Measurements from ENCODE around the gene KIF21A.

Gene KIF21A

GRCh38 chr12:39383114-39383513 lies 59.8 kb downstream of the KIF21A start:
- DNase-seq: no peak

- no peak for DNase-seq
Measured at GRCh38 chr12:39380090-39380489, 62.8 kb downstream of the KIF21A start.

GRCh38 chr12:39378341-39378740 lies 64.6 kb downstream of the KIF21A start:
- no peak for DNase-seq

GRCh38 chr12:39375206-39375808 lies 67.6 kb downstream of the KIF21A start:
- DNase-seq: no peak

- no peak for DNase-seq
Measured at GRCh38 chr12:39372929-39373328, 70.0 kb downstream of the KIF21A start.

GRCh38 chr12:39372204-39372925 lies 70.6 kb downstream of the KIF21A start:
- DNase-seq: no peak

GRCh38 chr12:39369756-39370155 lies 73.2 kb downstream of the KIF21A start:
- no peak for DNase-seq

- DNase-seq: no peak
Measured at GRCh38 chr12:39368891-39369290, 74.0 kb downstream of the KIF21A start.

- no peak for DNase-seq
Measured at GRCh38 chr12:39368096-39368495, 74.8 kb downstream of the KIF21A start.

GRCh38 chr12:39367494-39367893 lies 75.4 kb downstream of the KIF21A start:
- no peak for DNase-seq

- no peak for DNase-seq
Measured at GRCh38 chr12:39365364-39366001, 77.4 kb downstream of the KIF21A start.

- no peak for DNase-seq
Measured at GRCh38 chr12:39364196-39364595, 78.7 kb downstream of the KIF21A start.

- no peak for DNase-seq
Measured at GRCh38 chr12:39359645-39360044, 83.3 kb downstream of the KIF21A start.

GRCh38 chr12:39357041-39357440 lies 85.9 kb downstream of the KIF21A start:
- no peak for DNase-seq

GRCh38 chr12:39355841-39356240 lies 87.1 kb downstream of the KIF21A start:
- no peak for DNase-seq

- DNase-seq: no peak
Measured at GRCh38 chr12:39354955-39355354, 88.0 kb downstream of the KIF21A start.

GRCh38 chr12:39352471-39353017 lies 90.4 kb downstream of the KIF21A start:
- DNase-seq: no peak

GRCh38 chr12:39351153-39351552 lies 91.8 kb downstream of the KIF21A start:
- DNase-seq: no peak

- DNase-seq: no peak
Measured at GRCh38 chr12:39348941-39349626, 93.8 kb downstream of the KIF21A start.

- DNase-seq: no peak
Measured at GRCh38 chr12:39348523-39348922, 94.4 kb downstream of the KIF21A start.

- DNase-seq: no peak
Measured at GRCh38 chr12:39344926-39345325, 98.0 kb downstream of the KIF21A start.

GRCh38 chr12:39343665-39344064 lies 99.3 kb downstream of the KIF21A start:
- no peak for DNase-seq

- no peak for DNase-seq
Measured at GRCh38 chr12:39341761-39342160, 101.2 kb downstream of the KIF21A start.

Data from NCI-H1930 (cell line).